ENCODE measurements around the gene KCTD8. TPM values are rescaled to one million over a fixed set of nuclear protein-coding genes. Genes with fewer than 3 reads are reported as not detected.

KCTD8 gene
- total RNA-seq, 1 donor from 2014 or later, result not detected

DNA sequence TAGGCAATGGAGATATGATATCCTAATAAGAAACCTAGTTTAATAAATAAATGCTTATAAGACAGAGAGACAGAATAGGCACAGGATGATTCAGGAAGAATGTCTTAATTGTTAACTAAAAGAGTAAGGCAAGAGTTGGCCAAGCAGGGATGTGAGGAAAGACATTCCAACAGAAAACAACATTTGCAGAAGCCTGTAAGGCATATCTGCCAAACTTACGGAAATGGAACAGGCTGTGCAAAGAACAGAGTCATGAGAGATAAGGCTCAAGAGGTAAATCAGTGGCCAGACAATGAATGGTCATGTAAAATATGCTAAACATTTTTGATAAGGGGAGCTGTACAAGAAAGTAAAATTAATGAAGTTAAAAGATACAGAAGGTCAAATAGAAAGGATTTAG lies 134.9 kb downstream of the KCTD8 start:
- Histone ChIP-seq H3K27ac (no peak overlapping the region), H3K79me2 (ENCODE audit: low read depth) (no peaks in the 10 kb centered on the region), H3K36me3 (no peaks in the 10 kb centered on the region), H3K9ac (no peak overlapping the region), H3K4me3 (no peak overlapping the region), H3K27me3 (no peaks in the 10 kb centered on the region), H3K4me1 (peaks cover under 1% of the 10 kb centered on the region), H3K4me2 (no peak overlapping the region), H4K20me1 (ENCODE audit: low read depth) (no peaks in the 10 kb centered on the region), H2AFZ (replicated peaks) (no peak overlapping the region), H3K9me3 (ENCODE audit: low read depth) (no peaks in the 10 kb centered on the region), H3F3A (ENCODE audit: low read depth) (no peaks in the 10 kb centered on the region)
- Mint-ChIP-seq H3K27me3 (ENCODE audit: insufficient read depth, low read depth) (no peaks in the 10 kb centered on the region), H3K36me3 (no peaks in the 10 kb centered on the region), H3K9me3 (no peaks in the 10 kb centered on the region), H3K27ac (no peak overlapping the region), H3K4me3 (no peak overlapping the region), H3K4me1 (peaks cover 4% of the 10 kb centered on the region)
- no peak for DNase-seq (ENCODE audit: low spot score)
- TF ChIP-seq EZH2phosphoT487 (IDR thresholded peaks at IDR 0.05), result no peak
- TF ChIP-seq CTCF (IDR thresholded peaks at IDR 0.05), result no peak
- TF ChIP-seq EZH2 (IDR thresholded peaks at IDR 0.05), result no peak

- H3K4me1 Mint-ChIP-seq, result no peaks in the 10 kb centered on the region
- no peak overlapping the region for H3K9ac ChIP-seq
- no peak for DNase-seq (ENCODE audit: low spot score)
- no peak overlapping the region for H3K4me2 ChIP-seq
- no peak overlapping the region for H2AFZ ChIP-seq (replicated peaks)
- H3K79me2 ChIP-seq (ENCODE audit: low read depth), result no peaks in the 10 kb centered on the region
- no peaks in the 10 kb centered on the region for H3K36me3 ChIP-seq
- H3F3A ChIP-seq (ENCODE audit: low read depth), result no peaks in the 10 kb centered on the region
- H3K36me3 Mint-ChIP-seq, result no peaks in the 10 kb centered on the region
- TF ChIP-seq CTCF (IDR thresholded peaks at IDR 0.05), result no peak
- no peak for TF ChIP-seq EZH2phosphoT487 (IDR thresholded peaks at IDR 0.05)
- TF ChIP-seq EZH2 (IDR thresholded peaks at IDR 0.05), result no peak
- H3K27me3 Mint-ChIP-seq (ENCODE audit: insufficient read depth, low read depth), result no peaks in the 10 kb centered on the region
- H3K9me3 Mint-ChIP-seq, result no peaks in the 10 kb centered on the region
- no peak overlapping the region for H3K4me3 ChIP-seq
- no peaks in the 10 kb centered on the region for H3K27me3 ChIP-seq
- no peak overlapping the region for H3K27ac ChIP-seq
- H3K4me1 ChIP-seq, result no peaks in the 10 kb centered on the region
- no peak overlapping the region for H3K27ac Mint-ChIP-seq
- no peak overlapping the region for H3K4me3 Mint-ChIP-seq
- no peaks in the 10 kb centered on the region for H3K9me3 ChIP-seq (ENCODE audit: low read depth)
- no peaks in the 10 kb centered on the region for H4K20me1 ChIP-seq (ENCODE audit: low read depth)
These were observed 161.1 kb downstream of the KCTD8 start for GRCh38 chr4:44287505-44287904.

DNA sequence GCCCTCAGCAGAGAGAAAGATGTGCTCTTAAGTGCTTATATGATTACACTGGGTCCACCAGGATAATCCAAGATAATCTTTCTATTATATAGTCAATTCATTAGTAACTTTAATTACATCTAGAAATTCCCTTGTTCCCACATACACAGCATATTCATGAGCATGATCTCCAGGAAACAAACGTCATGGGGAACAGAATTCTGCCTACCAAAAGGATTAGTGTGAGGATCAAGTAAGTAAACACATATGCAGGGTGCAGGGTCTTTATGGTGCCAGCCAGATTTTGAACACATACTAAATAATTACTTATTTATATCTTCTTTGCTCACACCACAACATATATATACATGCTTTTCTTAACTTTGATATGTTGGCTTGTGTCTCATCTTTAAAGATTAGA lies 169.1 kb downstream of the KCTD8 start:
- Histone ChIP-seq H3K36me3 (no peaks in the 10 kb centered on the region), H3K79me2 (ENCODE audit: low read depth) (no peaks in the 10 kb centered on the region), H2AFZ (replicated peaks) (no peak overlapping the region), H3K9ac (no peak overlapping the region), H3K9me3 (ENCODE audit: low read depth) (no peaks in the 10 kb centered on the region), H3F3A (ENCODE audit: low read depth) (no peaks in the 10 kb centered on the region), H3K4me2 (no peak overlapping the region), H3K27ac (no peak overlapping the region), H3K4me3 (no peak overlapping the region), H4K20me1 (ENCODE audit: low read depth) (no peaks in the 10 kb centered on the region), H3K27me3 (no peaks in the 10 kb centered on the region), H3K4me1 (no peaks in the 10 kb centered on the region)
- no peaks in the 10 kb centered on the region for H3K36me3 Mint-ChIP-seq
- no peak for DNase-seq (ENCODE audit: low spot score)
- H3K27ac Mint-ChIP-seq, result no peak overlapping the region
- no peaks in the 10 kb centered on the region for H3K27me3 Mint-ChIP-seq (ENCODE audit: insufficient read depth, low read depth)
- H3K9me3 Mint-ChIP-seq, result no peaks in the 10 kb centered on the region
- H3K4me1 Mint-ChIP-seq, result no peaks in the 10 kb centered on the region
- no peak overlapping the region for H3K4me3 Mint-ChIP-seq
- no peak for TF ChIP-seq EZH2 (IDR thresholded peaks at IDR 0.05)
- TF ChIP-seq EZH2phosphoT487 (IDR thresholded peaks at IDR 0.05), result no peak
- TF ChIP-seq CTCF (IDR thresholded peaks at IDR 0.05), result no peak

Measured in neural progenitor cell (in vitro differentiated cells).